GM12873 (cell line): ENCODE results near the gene PCDHB9.

Experiments
- TF ChIP-seq, protein P1 (sequence below): IDR thresholded peaks from 2 replicates; pipeline ENCODE4 v1.5.1; 2012; ENCODE audit warnings: low read depth, mild to moderate bottlenecking, moderate library complexity, low read length, control low read depth; ENCODE audit not compliant: insufficient read depth; ENCODE audit errors: missing control alignments

The PCDHB9 gene

DNA sequence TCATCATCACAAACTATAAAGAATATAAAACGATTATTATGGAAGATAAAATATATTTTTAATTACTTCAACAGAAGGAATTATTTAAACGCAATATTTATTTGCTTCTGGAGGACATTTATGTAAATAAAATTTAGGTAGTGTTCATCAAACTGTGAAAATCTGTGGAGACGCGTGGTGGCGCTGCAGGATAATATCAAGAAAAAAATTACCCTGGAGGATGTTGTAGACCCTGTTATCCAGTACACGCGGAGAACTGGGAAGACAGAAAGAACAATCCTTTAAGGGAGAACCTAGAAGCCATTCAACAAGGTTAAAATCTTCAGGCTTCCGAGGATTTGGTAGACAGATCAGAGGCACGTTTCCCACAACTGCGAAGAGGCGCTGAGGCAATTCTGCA, 21.5 kb downstream of the PCDHB9 start, which contains the start of gene PCDHB12:
PCDHB12 (plus strand) TSS at position 242 of the 400 bp plus-strand sequence. CDS start 189 bp downstream, outside the sequence.
- TF ChIP-seq, protein P1, sequence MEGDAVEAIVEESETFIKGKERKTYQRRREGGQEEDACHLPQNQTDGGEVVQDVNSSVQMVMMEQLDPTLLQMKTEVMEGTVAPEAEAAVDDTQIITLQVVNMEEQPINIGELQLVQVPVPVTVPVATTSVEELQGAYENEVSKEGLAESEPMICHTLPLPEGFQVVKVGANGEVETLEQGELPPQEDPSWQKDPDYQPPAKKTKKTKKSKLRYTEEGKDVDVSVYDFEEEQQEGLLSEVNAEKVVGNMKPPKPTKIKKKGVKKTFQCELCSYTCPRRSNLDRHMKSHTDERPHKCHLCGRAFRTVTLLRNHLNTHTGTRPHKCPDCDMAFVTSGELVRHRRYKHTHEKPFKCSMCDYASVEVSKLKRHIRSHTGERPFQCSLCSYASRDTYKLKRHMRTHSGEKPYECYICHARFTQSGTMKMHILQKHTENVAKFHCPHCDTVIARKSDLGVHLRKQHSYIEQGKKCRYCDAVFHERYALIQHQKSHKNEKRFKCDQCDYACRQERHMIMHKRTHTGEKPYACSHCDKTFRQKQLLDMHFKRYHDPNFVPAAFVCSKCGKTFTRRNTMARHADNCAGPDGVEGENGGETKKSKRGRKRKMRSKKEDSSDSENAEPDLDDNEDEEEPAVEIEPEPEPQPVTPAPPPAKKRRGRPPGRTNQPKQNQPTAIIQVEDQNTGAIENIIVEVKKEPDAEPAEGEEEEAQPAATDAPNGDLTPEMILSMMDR: no peak

DNA sequence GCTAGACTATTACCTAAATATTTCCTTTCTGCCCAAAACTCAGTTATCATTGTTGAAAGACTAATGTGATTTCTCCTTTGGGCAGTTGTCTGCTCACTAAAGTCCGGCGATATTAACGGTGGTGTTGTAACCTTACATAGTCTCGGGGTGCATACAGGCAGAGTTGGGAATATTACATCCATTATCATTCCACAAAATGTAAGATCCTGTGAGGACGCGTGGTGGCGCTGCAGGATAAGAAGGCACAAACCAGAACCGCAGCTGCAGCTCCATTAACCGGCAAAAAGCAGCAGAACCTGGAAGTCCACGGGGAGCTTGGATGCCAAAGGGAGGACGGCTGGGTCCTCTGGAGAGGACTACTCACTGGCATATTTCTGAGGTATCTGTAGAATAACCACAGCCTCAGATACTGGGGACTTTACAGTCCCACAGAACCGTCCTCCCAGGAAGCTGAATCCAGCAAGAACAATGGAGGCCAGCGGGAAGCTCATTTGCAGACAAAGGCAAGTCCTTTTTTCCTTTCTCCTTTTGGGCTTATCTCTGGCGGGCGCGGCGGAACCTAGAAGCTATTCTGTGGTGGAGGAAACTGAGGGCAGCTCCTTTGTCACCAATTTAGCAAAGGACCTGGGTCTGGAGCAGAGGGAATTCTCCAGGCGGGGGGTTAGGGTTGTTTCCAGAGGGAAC, 26.8 kb downstream of the PCDHB9 start, which contains the start of gene PCDHB13:
PCDHB13 (plus strand) TSS at position 264 of the 684 bp plus-strand sequence; CDS start at position 469, 205 bp downstream.
- TF ChIP-seq, protein P1: peak; percentile 22

DNA sequence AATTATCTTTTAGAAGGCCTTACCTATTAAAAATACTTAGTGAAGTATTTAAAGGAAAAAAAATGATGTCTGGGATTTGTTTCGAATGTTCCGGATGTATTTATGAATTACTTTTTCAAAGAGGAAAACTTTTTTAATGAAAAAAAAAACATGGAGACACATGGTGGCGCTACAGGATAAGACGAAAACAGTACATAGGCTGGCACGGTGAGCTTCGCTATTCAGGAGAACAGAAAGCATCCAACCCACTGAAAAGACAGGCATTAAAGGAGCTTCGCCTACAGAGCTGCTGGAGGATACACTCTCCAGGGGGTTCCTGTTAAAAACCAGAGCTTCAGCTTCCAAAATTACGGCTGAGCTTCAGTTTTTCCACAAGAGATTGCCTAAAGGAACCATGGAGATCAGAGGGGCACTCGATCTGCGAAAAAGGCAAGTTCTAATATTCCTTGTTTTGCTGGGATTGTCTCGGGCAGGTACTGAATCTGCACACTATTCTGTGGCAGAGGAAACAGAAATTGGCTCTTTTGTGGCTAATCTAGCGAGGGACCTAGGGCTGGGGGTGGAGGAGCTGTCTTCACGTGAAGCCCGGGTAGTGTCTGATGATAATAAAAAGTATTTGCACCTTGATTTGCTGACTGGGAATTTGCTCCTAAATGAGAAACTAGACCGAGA, 36.3 kb downstream of the PCDHB9 start, which contains the start of gene PCDHB14:
PCDHB14 (plus strand) TSS at position 232 of the 672 bp plus-strand sequence; CDS start at position 395, 163 bp downstream.
- TF ChIP-seq, protein P1: no peak

DNA sequence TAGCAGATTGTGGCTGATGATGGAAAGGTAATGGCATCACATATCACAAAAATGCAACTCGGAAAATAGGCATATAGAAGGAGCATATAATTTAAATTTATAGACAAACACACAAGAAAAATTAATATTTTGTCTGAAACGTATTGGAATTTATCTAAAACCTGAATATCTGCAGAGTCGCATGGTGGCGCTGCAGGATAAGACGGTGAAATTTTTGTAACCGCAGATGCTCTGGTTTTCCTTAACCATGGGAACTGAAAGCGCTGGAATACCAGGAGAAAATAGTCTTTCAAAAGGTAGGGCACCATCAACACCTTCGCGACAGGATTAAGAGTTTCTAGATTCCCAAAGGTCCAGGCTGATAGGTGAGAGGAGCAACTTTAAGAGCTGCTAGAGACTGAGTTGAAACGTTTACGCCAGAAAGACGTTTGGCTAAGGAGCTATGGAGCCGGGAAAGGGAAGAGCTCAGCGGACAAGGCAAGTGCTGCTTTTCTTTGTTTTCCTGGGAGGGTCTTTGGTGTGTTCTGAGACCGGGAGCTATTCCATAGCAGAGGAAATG, 47.2 kb downstream of the PCDHB9 start:
- TF ChIP-seq, protein P1: peak; percentile 7

DNA sequence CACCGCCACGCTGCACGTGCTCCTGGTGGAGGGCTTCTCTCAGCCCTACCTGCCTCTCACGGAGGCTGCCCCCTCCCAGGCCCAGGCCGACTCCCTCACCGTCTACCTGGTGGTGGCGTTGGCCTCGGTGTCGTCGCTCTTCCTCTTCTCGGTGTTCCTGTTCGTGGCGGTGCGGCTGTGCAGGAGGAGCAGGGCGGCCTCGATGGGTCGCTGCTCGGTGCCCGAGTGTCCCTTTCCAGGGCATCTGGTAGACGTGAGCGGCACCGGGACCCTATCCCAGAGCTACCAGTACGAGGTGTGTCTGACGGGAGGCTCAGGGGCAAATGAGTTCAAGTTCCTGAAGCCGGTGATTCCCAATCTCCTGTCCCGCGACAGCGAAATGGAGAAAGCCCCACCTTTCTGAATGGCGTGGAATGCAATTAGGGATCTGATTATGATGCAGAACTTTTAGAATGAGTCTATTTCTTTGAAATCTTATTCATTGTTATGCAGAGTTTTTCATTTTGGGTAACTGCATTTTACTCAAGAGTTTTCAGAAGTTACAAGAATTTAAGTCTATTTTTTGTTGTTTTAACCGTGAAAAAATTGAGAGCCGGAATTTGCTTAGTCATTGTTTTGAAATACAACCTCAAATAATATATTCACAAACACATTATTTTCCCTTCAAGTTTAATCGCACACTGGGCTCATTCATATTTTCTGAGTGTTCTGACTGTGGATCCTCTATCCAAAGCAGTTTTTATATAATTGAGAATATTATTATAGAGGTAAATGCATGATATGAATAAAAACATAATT, 49.8 kb downstream of the PCDHB9 start:
- TF ChIP-seq, protein P1: no peak
